GM10266 (cell line): ENCODE results near the gene EXOC6B.

Experiments used
- DNase-seq: peaks from one replicate; pipeline ENCODE4 v3.0.0; 2012; ENCODE audit errors: extremely low spot score
- TF ChIP-seq, protein P1 (sequence below): IDR thresholded peaks from 2 replicates; pipeline ENCODE4 v1.5.1; 2012; ENCODE audit warnings: mild to moderate bottlenecking, low read depth; ENCODE audit not compliant: control insufficient read depth, insufficient read depth; ENCODE audit errors: missing control alignments

EXOC6B gene

DNA sequence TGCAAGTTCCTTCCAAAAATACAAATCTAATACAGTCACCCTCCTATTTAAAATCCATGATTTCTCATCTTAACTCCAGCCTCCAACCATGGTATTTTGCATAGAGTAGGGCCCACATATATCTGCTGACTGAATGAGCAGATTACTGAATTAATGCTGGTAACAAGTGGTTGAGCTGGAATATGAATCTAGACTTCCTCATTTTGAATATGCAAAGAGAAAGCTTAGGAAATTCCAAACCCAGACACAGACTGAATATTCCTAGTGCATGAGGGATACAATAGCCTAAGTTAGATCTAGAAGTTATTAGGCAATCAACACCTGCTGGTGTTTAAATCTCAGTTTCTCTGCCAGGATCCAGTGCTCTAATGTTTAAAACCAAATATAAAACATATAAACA, 463.1 kb downstream of the EXOC6B start:
- TF ChIP-seq, protein P1, sequence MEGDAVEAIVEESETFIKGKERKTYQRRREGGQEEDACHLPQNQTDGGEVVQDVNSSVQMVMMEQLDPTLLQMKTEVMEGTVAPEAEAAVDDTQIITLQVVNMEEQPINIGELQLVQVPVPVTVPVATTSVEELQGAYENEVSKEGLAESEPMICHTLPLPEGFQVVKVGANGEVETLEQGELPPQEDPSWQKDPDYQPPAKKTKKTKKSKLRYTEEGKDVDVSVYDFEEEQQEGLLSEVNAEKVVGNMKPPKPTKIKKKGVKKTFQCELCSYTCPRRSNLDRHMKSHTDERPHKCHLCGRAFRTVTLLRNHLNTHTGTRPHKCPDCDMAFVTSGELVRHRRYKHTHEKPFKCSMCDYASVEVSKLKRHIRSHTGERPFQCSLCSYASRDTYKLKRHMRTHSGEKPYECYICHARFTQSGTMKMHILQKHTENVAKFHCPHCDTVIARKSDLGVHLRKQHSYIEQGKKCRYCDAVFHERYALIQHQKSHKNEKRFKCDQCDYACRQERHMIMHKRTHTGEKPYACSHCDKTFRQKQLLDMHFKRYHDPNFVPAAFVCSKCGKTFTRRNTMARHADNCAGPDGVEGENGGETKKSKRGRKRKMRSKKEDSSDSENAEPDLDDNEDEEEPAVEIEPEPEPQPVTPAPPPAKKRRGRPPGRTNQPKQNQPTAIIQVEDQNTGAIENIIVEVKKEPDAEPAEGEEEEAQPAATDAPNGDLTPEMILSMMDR: no peak
- DNase-seq: no peak

DNA sequence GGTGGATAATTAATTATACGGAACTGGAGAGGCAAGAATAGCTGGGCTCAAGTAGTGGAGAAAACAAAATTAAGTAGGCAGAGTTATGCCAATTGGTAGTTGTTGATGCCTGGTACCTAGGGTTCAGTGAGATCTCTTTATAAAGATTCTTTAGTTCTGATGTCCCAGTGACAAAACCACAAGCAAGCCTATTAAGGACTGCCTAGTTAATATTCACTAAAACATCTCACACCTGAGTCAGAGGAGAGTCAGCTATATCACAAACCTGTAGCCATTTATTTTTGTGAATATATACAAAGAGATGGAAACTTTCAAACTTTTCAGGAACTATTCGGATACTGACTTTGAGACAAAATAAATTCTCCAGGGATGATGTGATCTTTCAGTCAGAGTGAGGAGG, 464.3 kb downstream of the EXOC6B start:
- TF ChIP-seq, protein P1: no peak
- DNase-seq: no peak

GRCh38 chr2:72361042-72361441, 464.8 kb downstream of the EXOC6B start:
- no peak for DNase-seq
- TF ChIP-seq, protein P1: no peak

GRCh38 chr2:72350852-72351251, 475.0 kb downstream of the EXOC6B start:
- TF ChIP-seq, protein P1: no peak
- no peak for DNase-seq

GRCh38 chr2:72349016-72349415, 476.8 kb downstream of the EXOC6B start:
- TF ChIP-seq, protein P1: no peak

GRCh38 chr2:72347081-72347480, 478.8 kb downstream of the EXOC6B start:
- no peak for DNase-seq
- TF ChIP-seq, protein P1: no peak

More at GRCh38 chr2:72349016-72349415, 476.8 kb downstream of the EXOC6B start:
- DNase-seq: no peak

GRCh38 chr2:72341639-72342038, 484.2 kb downstream of the EXOC6B start:
- TF ChIP-seq, protein P1: no peak

More at GRCh38 chr2:72341639-72342038, 484.2 kb downstream of the EXOC6B start:
- no peak for DNase-seq
